NOMO-1 (cell line): ENCODE results near the gene CELSR1.

Source experiments
- DNase-seq, 2 experiments: peaks; one replicate each; lab custom pipeline; 2025; ENCODE audit not compliant: unreplicated experiment in 2 of 2; lab: John Stamatoyannopoulos, UW

Gene CELSR1

GRCh38 chr22:46449116-46449691 is 88.2 kb downstream of the CELSR1 start:
- DNase-seq = no peak

- DNase-seq = no peak
Observed at GRCh38 chr22:46448333-46448732, 89.1 kb downstream of the CELSR1 start.

- DNase-seq = no peak
Observed at GRCh38 chr22:46447906-46448305, 89.5 kb downstream of the CELSR1 start.

- DNase-seq = no peak
Observed at GRCh38 chr22:46446799-46447198, 90.6 kb downstream of the CELSR1 start.

- no peak for DNase-seq
Observed at GRCh38 chr22:46445771-46446420, 91.5 kb downstream of the CELSR1 start.

GRCh38 chr22:46444390-46444854 is 93.0 kb downstream of the CELSR1 start:
- no peak for DNase-seq

- DNase-seq = no peak
Observed at GRCh38 chr22:46443850-46444389, 93.5 kb downstream of the CELSR1 start.

- no peak for DNase-seq
Observed at GRCh38 chr22:46442217-46442853, 95.1 kb downstream of the CELSR1 start.

- DNase-seq = no peak
Observed at GRCh38 chr22:46439576-46440465, 97.6 kb downstream of the CELSR1 start.

GRCh38 chr22:46439111-46439510 is 98.3 kb downstream of the CELSR1 start:
- no peak for DNase-seq

GRCh38 chr22:46437671-46438440 is 99.6 kb downstream of the CELSR1 start:
- no peak for DNase-seq

- no peak for DNase-seq
Observed at GRCh38 chr22:46436595-46437175, 100.7 kb downstream of the CELSR1 start.

GRCh38 chr22:46433318-46433717 is 104.1 kb downstream of the CELSR1 start:
- no peak for DNase-seq

- DNase-seq = peak in 1 of 2 experiments; percentile 28
Observed at GRCh38 chr22:46432164-46433068, 105.0 kb downstream of the CELSR1 start.

- no peak for DNase-seq
Observed at GRCh38 chr22:46430961-46431838, 106.2 kb downstream of the CELSR1 start.

- DNase-seq = no peak
Observed at GRCh38 chr22:46429325-46429853, 108.0 kb downstream of the CELSR1 start.

GRCh38 chr22:46428602-46429324 is 108.7 kb downstream of the CELSR1 start:
- no peak for DNase-seq
